SU-DHL-6 (cell line): ENCODE results near the gene DHCR24.

Experiments used
- CTCF ChIP-seq: fragments of 200-600 bp; sonication (generic); IDR thresholded peaks from one replicate; pipeline ENCODE4 v1.5.1; 2017; ENCODE audit warnings: antibody characterized with exemption, mild to moderate bottlenecking, low read length, moderate library complexity; ENCODE audit not compliant: insufficient read depth, poor library complexity, severe bottlenecking
- EZH2phosphoT487 ChIP-seq: fragments of 200-600 bp; sonication (generic), shearing (Covaris generic); conservative IDR thresholded peaks from 2 replicates; pipeline ENCODE4 v1.6.1; 2018; ENCODE audit warnings: mild to moderate bottlenecking, antibody characterized with exemption, low read length, moderate library complexity, mixed read lengths

DNA sequence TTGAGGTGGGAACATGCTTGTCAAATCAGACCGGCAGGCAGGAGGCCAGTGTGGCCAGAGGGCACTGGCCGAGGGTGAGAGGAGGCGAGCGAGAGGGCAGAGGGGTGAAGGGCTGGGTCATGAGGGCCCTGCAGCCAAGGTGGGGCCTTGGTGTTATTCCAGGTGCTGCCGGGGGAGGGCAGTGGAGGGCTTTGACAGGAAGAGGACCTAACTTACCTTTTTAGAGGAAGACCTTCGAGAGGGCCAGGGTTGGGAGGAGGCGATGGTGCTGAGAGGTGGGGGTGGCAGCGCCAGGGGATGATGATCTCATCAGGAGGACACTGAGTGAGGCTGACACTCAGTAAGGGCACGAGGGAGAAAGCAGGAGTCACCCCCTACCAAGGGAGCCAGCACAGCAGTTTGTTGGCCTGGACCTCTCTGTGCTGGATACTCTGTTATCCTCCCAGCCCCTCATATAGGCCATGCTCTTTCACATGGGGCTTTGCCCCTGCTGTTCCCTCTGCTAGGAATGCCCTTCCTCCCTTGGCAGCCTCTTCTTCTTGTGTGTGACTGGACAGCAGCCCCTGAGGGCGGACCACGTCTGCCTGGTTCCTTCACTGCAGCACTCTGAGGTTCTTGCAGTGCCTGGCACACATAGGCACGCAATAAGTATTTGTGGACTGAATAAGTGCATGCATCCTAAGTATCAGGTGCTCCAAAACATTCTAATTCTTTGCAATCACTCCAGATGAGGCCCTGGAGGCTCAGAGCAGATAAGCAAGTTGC lies 78.4 kb downstream of the DHCR24 start:
- TF ChIP-seq CTCF: no peak
- TF ChIP-seq EZH2phosphoT487: no peak
